Keratinocyte (primary cell): Measurements from ENCODE around the gene TAF4B. TPM values are rescaled to one million over a fixed set of nuclear protein-coding genes. Genes with fewer than 3 reads are reported as not detected.
A peak's percentile ranks its signal among the peaks of the same experiment; 100 is the strongest.

ENCODE experiments used
- DNase-seq: peaks from one replicate; pipeline ENCODE4 v3.0.0-alpha.2; 2011; ENCODE audit warnings: low read depth, missing footprints, low spot score
- FAIRE-seq: peaks from 2 replicates; lab custom pipeline; 2011; peaks lifted over from hg19 to GRCh38; lab: Jason Lieb, UNC
- H2AFZ ChIP-seq: 2 replicates; pipeline ENCODE4 v1.6.0; 2012; ENCODE audit warnings: low read length, control low read depth, inconsistent platforms; ENCODE audit not compliant: control insufficient read depth
- H3K27ac ChIP-seq: 2 replicates; pipeline ENCODE4 v1.5.1; 2011; ENCODE audit warnings: low read length; ENCODE audit not compliant: control insufficient read depth, insufficient read depth
- H3K27me3 ChIP-seq: 3 replicates; pipeline ENCODE4 v1.6.0; 2011; ENCODE audit warnings: low read length; ENCODE audit not compliant: control insufficient read depth, insufficient read depth; ENCODE audit errors: extremely low read depth
- H3K36me3 ChIP-seq, 2 experiments: 2 replicates in 1 of 2; 3 replicates in 1 of 2; pipeline ENCODE4 v1.5.1; 2011; ENCODE audit warnings: low read length in 2 of 2, mild to moderate bottlenecking in 1 of 2; ENCODE audit not compliant: control insufficient read depth in 2 of 2, insufficient read depth in 2 of 2; ENCODE audit errors: extremely low read depth in 1 of 2
- H3K4me1 ChIP-seq: 3 replicates; pipeline ENCODE4 v1.5.1; 2011; ENCODE audit warnings: low read length; ENCODE audit not compliant: control insufficient read depth, insufficient read depth; ENCODE audit errors: extremely low read depth
- H3K4me2 ChIP-seq: 3 replicates; pipeline ENCODE4 v1.6.0; 2011; ENCODE audit warnings: low read depth, low read length; ENCODE audit not compliant: control insufficient read depth, insufficient read depth; ENCODE audit errors: extremely low read depth
- H3K4me3 ChIP-seq, 3 experiments: fragments of 200-600 bp in 1 of 3; sonication (generic) in 1 of 3; 2 replicates in 2 of 3; 3 replicates in 1 of 3; pipeline ENCODE4 v1.5.1; 2011 to 2016; ENCODE audit warnings: low read length in 3 of 3, mild to moderate bottlenecking in 3 of 3, control low read depth in 2 of 3, inconsistent platforms in 1 of 3, low read depth in 1 of 3, mixed read lengths in 1 of 3, mixed run types in 1 of 3, moderate library complexity in 1 of 3; ENCODE audit not compliant: control insufficient read depth in 2 of 3, insufficient read depth in 2 of 3; ENCODE audit errors: extremely low read depth in 1 of 3
- H3K79me2 ChIP-seq: 2 replicates; pipeline ENCODE4 v1.6.0; 2012; ENCODE audit warnings: low read length; ENCODE audit not compliant: control insufficient read depth, insufficient read depth
- H3K9ac ChIP-seq: 3 replicates; pipeline ENCODE4 v1.6.0; 2011; ENCODE audit warnings: low read length; ENCODE audit not compliant: control insufficient read depth, insufficient read depth; ENCODE audit errors: extremely low read depth
- H3K9me1 ChIP-seq: 3 replicates; pipeline ENCODE4 v1.6.0; 2011; ENCODE audit warnings: low read length; ENCODE audit not compliant: control insufficient read depth, insufficient read depth; ENCODE audit errors: extremely low read depth
- H3K9me3 ChIP-seq: 2 replicates; pipeline ENCODE4 v1.5.1; 2012; ENCODE audit warnings: low read depth, low read length; ENCODE audit not compliant: control insufficient read depth
- H4K20me1 ChIP-seq: 3 replicates; pipeline ENCODE4 v1.6.0; 2011; ENCODE audit warnings: low read length; ENCODE audit not compliant: control insufficient read depth, insufficient read depth; ENCODE audit errors: extremely low read depth
- CTCF ChIP-seq, 3 experiments: IDR thresholded peaks in 1 of 3; conservative IDR thresholded peaks in 1 of 3; optimal IDR thresholded peaks in 1 of 3; 2 replicates in 2 of 3; 3 replicates in 1 of 3; pipeline versions ENCODE3 to v1.5.1; 2011; ENCODE audit warnings: low read length in 3 of 3, mild to moderate bottlenecking in 3 of 3, moderate library complexity in 2 of 3, control low read depth in 1 of 3, inconsistent platforms in 1 of 3; ENCODE audit not compliant: insufficient read depth in 2 of 3; ENCODE audit errors: extremely low read depth in 1 of 3
- EZH2 ChIP-seq: IDR thresholded peaks from one replicate; pipeline ENCODE4 v1.6.1; 2012; ENCODE audit warnings: inconsistent platforms, mild to moderate bottlenecking, low read length, moderate library complexity
- dilution Hi-C: fragments of 300-500 bp; cut with MboI; formaldehyde crosslinking; loops from one replicate; pipeline ENCODE4 v1.7.0; 2020; ENCODE audit warnings: low sequenced_read_pairs; ENCODE audit not compliant: extremely low pct_ligation_motif_present
- polyA plus RNA-seq, 5 experiments: library from polyadenylated mRNA; depleted of rRNA in 3 of 5; stranded (reverse) in 3 of 5; stranded (forward) in 1 of 5; unstranded in 1 of 5; fragments of >200 nt; gene quantifications; 1 replicate in 1 of 5; 2 replicates in 3 of 5; 3 replicates in 1 of 5; pipeline versions ENCODE4 v1.2.1 to v1.2.3, GENCODE V29; 2011 to 2012; ENCODE audit warnings: missing spikeins in 2 of 5, low read depth in 1 of 5, low replicate concordance in 1 of 5

Gene TAF4B
- polyA plus RNA-seq, 1 donor (not counting 4 experiments of a cell fraction or from before 2014, with no cell fraction given): 5.9 TPM

GRCh38 chr18:26424428-26425147, 198.3 kb downstream of the TAF4B start:
- Histone ChIP-seq H2AFZ (no peak overlapping the region), H3K36me3 (no peaks in the 10 kb centered on the region), H4K20me1 (no peaks in the 10 kb centered on the region), H3K4me3 (no peak overlapping the region), H3K27me3 (no peaks in the 10 kb centered on the region), H3K9ac (no peak overlapping the region), H3K9me3 (no peaks in the 10 kb centered on the region), H3K9me1 (no peaks in the 10 kb centered on the region), H3K4me1 (peaks cover 4% of the 10 kb centered on the region), H3K4me2 (no peak overlapping the region), H3K27ac (no peak overlapping the region), H3K79me2 (no peaks in the 10 kb centered on the region)
- DNase-seq (no peak), FAIRE-seq (peak; percentile 13)
- dilution Hi-C loops: no loop called here
- TF ChIP-seq CTCF (optimal IDR thresholded peaks at IDR 0.05 in 1 of 3, IDR thresholded peaks at IDR 0.05 in 1 of 3, conservative IDR thresholded peaks at IDR 0.05 in 1 of 3; ENCODE audit: extremely low read depth in 1 of 3, insufficient read depth in 2 of 3, low read length in 3 of 3) (no peak), EZH2 (no peak)

- dilution Hi-C loops: no loop called here
- Histone ChIP-seq H2AFZ (no peak overlapping the region), H3K4me2 (no peak overlapping the region)
Measured at GRCh38 chr18:26425148-26425531, 198.9 kb downstream of the TAF4B start.

More at GRCh38 chr18:26425148-26425531, 198.9 kb downstream of the TAF4B start:
- FAIRE-seq (peak; percentile 56), DNase-seq (no peak)
- H3K9me3 ChIP-seq: no peaks in the 10 kb centered on the region
- no peak for TF ChIP-seq EZH2
- no peak for TF ChIP-seq CTCF (optimal IDR thresholded peaks at IDR 0.05 in 1 of 3, IDR thresholded peaks at IDR 0.05 in 1 of 3, conservative IDR thresholded peaks at IDR 0.05 in 1 of 3; ENCODE audit: extremely low read depth in 1 of 3, insufficient read depth in 2 of 3, low read length in 3 of 3)
- peaks cover 8% of the 10 kb centered on the region for H3K4me1 ChIP-seq
- no peaks in the 10 kb centered on the region for H3K27me3 ChIP-seq
- no peaks in the 10 kb centered on the region for H3K79me2 ChIP-seq
- no peaks in the 10 kb centered on the region for H3K9me1 ChIP-seq
- no peaks in the 10 kb centered on the region for H4K20me1 ChIP-seq
- no peak overlapping the region for H3K4me3 ChIP-seq
- no peak overlapping the region for H3K27ac ChIP-seq
- no peaks in the 10 kb centered on the region for H3K36me3 ChIP-seq
- H3K9ac ChIP-seq: no peak overlapping the region
